Fibroblast of lung (primary cell): ENCODE data around the gene CLTCL1.

Source experiments
- EZH2 ChIP-seq: IDR thresholded peaks from 2 replicates; pipeline ENCODE4 v1.5.1; 2012; ENCODE audit warnings: low read length, control low read depth, mild to moderate bottlenecking; ENCODE audit errors: missing control alignments
- TF ChIP-seq, protein P1 (sequence below), 2 donors: IDR thresholded peaks in 1 of 2; conservative IDR thresholded peaks in 1 of 2; 1 replicate in 1 of 2; 2 replicates in 1 of 2; pipeline ENCODE4 v1.5.1; 2011 to 2012; ENCODE audit warnings: low read length in 2 of 2, control low read depth in 1 of 2, inconsistent platforms in 1 of 2, low read depth in 1 of 2, mild to moderate bottlenecking in 1 of 2

DNA sequence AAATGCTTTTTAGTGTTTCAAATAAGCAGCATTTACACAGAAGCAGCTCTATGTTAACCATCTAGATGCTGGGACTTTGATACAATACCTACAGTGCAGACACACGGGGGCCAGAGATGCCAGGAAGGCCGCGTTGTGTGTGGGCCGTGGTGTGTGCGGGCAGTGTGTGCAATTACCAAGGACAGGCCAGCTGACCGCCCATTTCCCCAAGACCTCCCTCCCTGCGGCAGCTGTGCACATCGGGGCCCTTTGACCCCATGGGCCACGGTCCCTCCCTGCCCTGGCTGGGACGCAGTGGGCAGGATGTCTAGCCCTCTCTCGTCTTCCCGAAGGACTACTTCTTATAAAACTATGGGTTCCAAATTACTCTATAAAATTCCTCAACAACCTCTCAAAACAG lies 38.4 kb downstream of the CLTCL1 start:
- no peak for TF ChIP-seq EZH2
- TF ChIP-seq, protein P1, sequence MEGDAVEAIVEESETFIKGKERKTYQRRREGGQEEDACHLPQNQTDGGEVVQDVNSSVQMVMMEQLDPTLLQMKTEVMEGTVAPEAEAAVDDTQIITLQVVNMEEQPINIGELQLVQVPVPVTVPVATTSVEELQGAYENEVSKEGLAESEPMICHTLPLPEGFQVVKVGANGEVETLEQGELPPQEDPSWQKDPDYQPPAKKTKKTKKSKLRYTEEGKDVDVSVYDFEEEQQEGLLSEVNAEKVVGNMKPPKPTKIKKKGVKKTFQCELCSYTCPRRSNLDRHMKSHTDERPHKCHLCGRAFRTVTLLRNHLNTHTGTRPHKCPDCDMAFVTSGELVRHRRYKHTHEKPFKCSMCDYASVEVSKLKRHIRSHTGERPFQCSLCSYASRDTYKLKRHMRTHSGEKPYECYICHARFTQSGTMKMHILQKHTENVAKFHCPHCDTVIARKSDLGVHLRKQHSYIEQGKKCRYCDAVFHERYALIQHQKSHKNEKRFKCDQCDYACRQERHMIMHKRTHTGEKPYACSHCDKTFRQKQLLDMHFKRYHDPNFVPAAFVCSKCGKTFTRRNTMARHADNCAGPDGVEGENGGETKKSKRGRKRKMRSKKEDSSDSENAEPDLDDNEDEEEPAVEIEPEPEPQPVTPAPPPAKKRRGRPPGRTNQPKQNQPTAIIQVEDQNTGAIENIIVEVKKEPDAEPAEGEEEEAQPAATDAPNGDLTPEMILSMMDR (conservative IDR thresholded peaks at IDR 0.05 in 1 of 2, IDR thresholded peaks at IDR 0.05 in 1 of 2; ENCODE audit: low read depth in 1 of 2, low read length in 2 of 2): no peak
